SK-N-SH treated with all-trans-retinoic acid at 6 μM for 48 hours (cell line): Measurements from ENCODE around the gene PCBP3.

Experiments used
- ATAC-seq: fragments of 200-7000 bp; cut with Tn5 transposase; 3 replicates; pipeline ENCODE4 v1.9.1; 2020; ENCODE audit warnings: mild to moderate bottlenecking, moderate library complexity
- ARNTL ChIP-seq: fragments of 450-650 bp; formaldehyde crosslinking; IDR thresholded peaks from 2 replicates; pipeline ENCODE4 v1.5.0; 2020; ENCODE audit warnings: low read depth, mild to moderate bottlenecking, moderate library complexity, borderline replicate concordance
- BACH2 ChIP-seq: fragments of 250-450 bp; sonication (Bioruptor Pico); IDR thresholded peaks from 2 replicates; pipeline ENCODE4 v1.9.0; 2021; ENCODE audit warnings: mild to moderate bottlenecking, borderline replicate concordance
- CSDC2 ChIP-seq: fragments of 250-450 bp; sonication (Bioruptor Pico); IDR thresholded peaks from 2 replicates; pipeline ENCODE4 v1.5.0; 2020; ENCODE audit warnings: mild to moderate bottlenecking, moderate library complexity
- CSRNP3 ChIP-seq: fragments of 250-450 bp; sonication (Bioruptor Pico); IDR thresholded peaks from 2 replicates; pipeline ENCODE4 v1.5.1; 2021; ENCODE audit warnings: mild to moderate bottlenecking, moderate library complexity
- ESRRG ChIP-seq: fragments of 250-450 bp; sonication (Bioruptor Pico); IDR thresholded peaks from 2 replicates; pipeline ENCODE4 v1.6.1; 2021; ENCODE audit warnings: mild to moderate bottlenecking
- GLIS3 ChIP-seq: fragments of 250-450 bp; sonication (Bioruptor Pico); IDR thresholded peaks from 2 replicates; pipeline ENCODE4 v1.5.0; 2020; ENCODE audit warnings: mild to moderate bottlenecking, moderate library complexity
- ISL1 ChIP-seq: fragments of 250-450 bp; sonication (Bioruptor Pico); IDR thresholded peaks from 2 replicates; pipeline ENCODE4 v2.1.2; 2022; ENCODE audit warnings: mild to moderate bottlenecking, moderate library complexity
- OSR1 ChIP-seq: fragments of 250-450 bp; sonication (Bioruptor Pico); IDR thresholded peaks from 2 replicates; pipeline ENCODE4 v1.8.0; 2022; ENCODE audit warnings: moderate library complexity, mild to moderate bottlenecking, inconsistent platforms
- POU6F1 ChIP-seq: fragments of 250-450 bp; sonication (Bioruptor Pico); IDR thresholded peaks from 2 replicates; pipeline ENCODE4 v1.8.0; 2021; ENCODE audit warnings: low read depth, mild to moderate bottlenecking, moderate library complexity, borderline replicate concordance
- PPARA ChIP-seq: fragments of 250-450 bp; sonication (Bioruptor Pico); IDR thresholded peaks from 2 replicates; pipeline ENCODE4 v1.5.0; 2020; ENCODE audit warnings: mild to moderate bottlenecking, borderline replicate concordance
- RARB ChIP-seq: fragments of 250-450 bp; sonication (Bioruptor Pico); IDR thresholded peaks from 2 replicates; pipeline ENCODE4 v1.8.0; 2021; ENCODE audit warnings: mild to moderate bottlenecking, moderate library complexity
- SNAI2 ChIP-seq: fragments of 250-450 bp; sonication (Bioruptor Pico); IDR thresholded peaks from 2 replicates; pipeline ENCODE4 v1.5.0; 2020; ENCODE audit warnings: mild to moderate bottlenecking, moderate library complexity
- TCF4 ChIP-seq: fragments of 250-450 bp; sonication (Bioruptor Pico); IDR thresholded peaks from 2 replicates; pipeline ENCODE4 v1.8.0; 2021; ENCODE audit warnings: mild to moderate bottlenecking, moderate library complexity, borderline replicate concordance
- TOX ChIP-seq: fragments of 250-450 bp; sonication (Bioruptor Pico); IDR thresholded peaks from 2 replicates; pipeline ENCODE4 v1.8.0; 2021; ENCODE audit warnings: mild to moderate bottlenecking, moderate library complexity, borderline replicate concordance
- ZC3H10 ChIP-seq: fragments of 250-450 bp; sonication (Bioruptor Pico); IDR thresholded peaks from 2 replicates; pipeline ENCODE4 v1.5.1; 2021; ENCODE audit warnings: mild to moderate bottlenecking, moderate library complexity
- ZFP3 ChIP-seq: fragments of 250-450 bp; sonication (Bioruptor Pico); IDR thresholded peaks from 2 replicates; pipeline ENCODE4 v1.5.0; 2020; ENCODE audit warnings: mild to moderate bottlenecking, moderate library complexity
- ZFP30 ChIP-seq: fragments of 450-650 bp; formaldehyde crosslinking; IDR thresholded peaks from 2 replicates; pipeline ENCODE4 v1.5.0; 2022; ENCODE audit warnings: mild to moderate bottlenecking, moderate library complexity
- ZNF565 ChIP-seq: fragments of 450-650 bp; formaldehyde crosslinking; conservative IDR thresholded peaks from 2 replicates; pipeline ENCODE4 v1.5.0; 2020; ENCODE audit warnings: low read depth, mild to moderate bottlenecking, moderate library complexity
- ZNF70 ChIP-seq: fragments of 450-650 bp; formaldehyde crosslinking; IDR thresholded peaks from 2 replicates; pipeline ENCODE4 v1.5.0; 2020; ENCODE audit warnings: mild to moderate bottlenecking, moderate library complexity
- ZNF8 ChIP-seq: fragments of 450-650 bp; formaldehyde crosslinking; IDR thresholded peaks from 2 replicates; pipeline ENCODE4 v1.5.0; 2020; ENCODE audit warnings: mild to moderate bottlenecking, moderate library complexity
- TF ChIP-seq, protein P1 (sequence below): fragments of 250-450 bp; sonication (Bioruptor Pico); IDR thresholded peaks from 2 replicates; pipeline ENCODE4 v1.8.0; 2020; ENCODE audit warnings: mild to moderate bottlenecking, moderate library complexity, borderline replicate concordance
- TF ChIP-seq, protein P2 (sequence below): fragments of 250-450 bp; sonication (Bioruptor Pico); IDR thresholded peaks from 2 replicates; pipeline ENCODE4 v1.5.0; 2020; ENCODE audit warnings: mild to moderate bottlenecking, moderate library complexity

Gene PCBP3

GRCh38 chr21:45853703-45854342 lies 210.3 kb downstream of the PCBP3 start:
- TF ChIP-seq ZNF565 (CRISPR knock-in tag) (no peak), ZNF70 (CRISPR knock-in tag) (no peak), ESRRG (no peak), RARB (CRISPR knock-in tag) (no peak), PPARA (CRISPR knock-in tag) (no peak), CSRNP3 (no peak), SNAI2 (CRISPR knock-in tag) (no peak), GLIS3 (no peak), OSR1 (no peak), ZC3H10 (CRISPR knock-in tag) (no peak), ARNTL (CRISPR knock-in tag) (no peak), ZNF8 (CRISPR knock-in tag) (no peak), TCF4 (CRISPR knock-in tag) (no peak), ZFP3 (no peak)
- TF ChIP-seq, protein P1, sequence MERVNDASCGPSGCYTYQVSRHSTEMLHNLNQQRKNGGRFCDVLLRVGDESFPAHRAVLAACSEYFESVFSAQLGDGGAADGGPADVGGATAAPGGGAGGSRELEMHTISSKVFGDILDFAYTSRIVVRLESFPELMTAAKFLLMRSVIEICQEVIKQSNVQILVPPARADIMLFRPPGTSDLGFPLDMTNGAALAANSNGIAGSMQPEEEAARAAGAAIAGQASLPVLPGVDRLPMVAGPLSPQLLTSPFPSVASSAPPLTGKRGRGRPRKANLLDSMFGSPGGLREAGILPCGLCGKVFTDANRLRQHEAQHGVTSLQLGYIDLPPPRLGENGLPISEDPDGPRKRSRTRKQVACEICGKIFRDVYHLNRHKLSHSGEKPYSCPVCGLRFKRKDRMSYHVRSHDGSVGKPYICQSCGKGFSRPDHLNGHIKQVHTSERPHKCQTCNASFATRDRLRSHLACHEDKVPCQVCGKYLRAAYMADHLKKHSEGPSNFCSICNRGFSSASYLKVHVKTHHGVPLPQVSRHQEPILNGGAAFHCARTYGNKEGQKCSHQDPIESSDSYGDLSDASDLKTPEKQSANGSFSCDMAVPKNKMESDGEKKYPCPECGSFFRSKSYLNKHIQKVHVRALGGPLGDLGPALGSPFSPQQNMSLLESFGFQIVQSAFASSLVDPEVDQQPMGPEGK (CRISPR knock-in tag), result no peak
- TF ChIP-seq, all 23 proteins: peak for 0
- no peak for ATAC-seq

GRCh38 chr21:45854690-45855247 lies 211.2 kb downstream of the PCBP3 start:
- ATAC-seq, result no peak
- TF ChIP-seq, protein P1 (CRISPR knock-in tag), result no peak
- TF ChIP-seq, protein P2, sequence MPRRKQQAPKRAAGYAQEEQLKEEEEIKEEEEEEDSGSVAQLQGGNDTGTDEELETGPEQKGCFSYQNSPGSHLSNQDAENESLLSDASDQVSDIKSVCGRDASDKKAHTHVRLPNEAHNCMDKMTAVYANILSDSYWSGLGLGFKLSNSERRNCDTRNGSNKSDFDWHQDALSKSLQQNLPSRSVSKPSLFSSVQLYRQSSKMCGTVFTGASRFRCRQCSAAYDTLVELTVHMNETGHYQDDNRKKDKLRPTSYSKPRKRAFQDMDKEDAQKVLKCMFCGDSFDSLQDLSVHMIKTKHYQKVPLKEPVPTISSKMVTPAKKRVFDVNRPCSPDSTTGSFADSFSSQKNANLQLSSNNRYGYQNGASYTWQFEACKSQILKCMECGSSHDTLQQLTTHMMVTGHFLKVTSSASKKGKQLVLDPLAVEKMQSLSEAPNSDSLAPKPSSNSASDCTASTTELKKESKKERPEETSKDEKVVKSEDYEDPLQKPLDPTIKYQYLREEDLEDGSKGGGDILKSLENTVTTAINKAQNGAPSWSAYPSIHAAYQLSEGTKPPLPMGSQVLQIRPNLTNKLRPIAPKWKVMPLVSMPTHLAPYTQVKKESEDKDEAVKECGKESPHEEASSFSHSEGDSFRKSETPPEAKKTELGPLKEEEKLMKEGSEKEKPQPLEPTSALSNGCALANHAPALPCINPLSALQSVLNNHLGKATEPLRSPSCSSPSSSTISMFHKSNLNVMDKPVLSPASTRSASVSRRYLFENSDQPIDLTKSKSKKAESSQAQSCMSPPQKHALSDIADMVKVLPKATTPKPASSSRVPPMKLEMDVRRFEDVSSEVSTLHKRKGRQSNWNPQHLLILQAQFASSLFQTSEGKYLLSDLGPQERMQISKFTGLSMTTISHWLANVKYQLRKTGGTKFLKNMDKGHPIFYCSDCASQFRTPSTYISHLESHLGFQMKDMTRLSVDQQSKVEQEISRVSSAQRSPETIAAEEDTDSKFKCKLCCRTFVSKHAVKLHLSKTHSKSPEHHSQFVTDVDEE (CRISPR knock-in tag), result no peak
- TF ChIP-seq CSDC2 (CRISPR knock-in tag), result no peak
- TF ChIP-seq ZFP30 (CRISPR knock-in tag), result no peak
- no peak for TF ChIP-seq GLIS3
- TF ChIP-seq ZNF565 (CRISPR knock-in tag), result no peak
- TF ChIP-seq TCF4 (CRISPR knock-in tag), result no peak
- TF ChIP-seq PPARA (CRISPR knock-in tag), result no peak
- no peak for TF ChIP-seq BACH2 (CRISPR knock-in tag)

DNA sequence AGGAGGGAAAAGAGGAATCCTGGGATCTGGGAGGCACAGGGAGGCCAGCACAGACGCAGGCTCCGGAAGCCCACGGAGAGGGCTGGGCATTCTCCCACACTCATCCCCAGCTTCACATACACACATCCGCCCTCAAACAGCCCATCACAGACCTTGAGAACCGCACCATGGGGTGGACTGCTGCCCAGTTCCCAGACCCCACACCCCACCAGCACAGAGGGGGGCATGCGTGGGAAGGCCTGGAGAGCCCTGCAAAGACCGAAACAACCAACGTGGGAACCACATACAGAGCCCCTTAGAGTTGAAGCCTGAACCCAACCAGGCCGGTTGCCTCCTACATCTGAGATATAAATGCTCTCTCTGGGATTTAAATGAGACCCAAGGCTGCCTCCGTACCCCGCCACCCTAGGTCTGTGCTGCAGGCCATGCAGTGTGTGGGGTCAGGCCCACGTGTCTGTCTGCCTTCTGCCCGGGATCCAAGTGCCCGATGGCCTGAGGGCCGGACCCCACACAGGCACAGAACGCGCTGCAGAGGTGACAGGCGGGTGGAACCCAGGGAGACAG lies 211.8 kb downstream of the PCBP3 start:
- no peak for TF ChIP-seq PPARA (CRISPR knock-in tag)
- no peak for TF ChIP-seq CSRNP3
- TF ChIP-seq BACH2 (CRISPR knock-in tag), result no peak
- no peak for TF ChIP-seq ZNF8 (CRISPR knock-in tag)
- TF ChIP-seq ZNF565 (CRISPR knock-in tag), result no peak
- no peak for TF ChIP-seq POU6F1 (CRISPR knock-in tag)
- no peak for TF ChIP-seq OSR1
- TF ChIP-seq ZC3H10 (CRISPR knock-in tag), result no peak
- TF ChIP-seq, protein P2 (CRISPR knock-in tag), result no peak
- no peak for TF ChIP-seq ZNF70 (CRISPR knock-in tag)
- TF ChIP-seq TOX, result no peak
- TF ChIP-seq ISL1 (CRISPR knock-in tag), result no peak
- no peak for ATAC-seq
